Neuronal stem cell (in vitro differentiated cells): Measurements from ENCODE around the gene SPATS2.
A peak's percentile ranks its signal among the peaks of the same experiment; 100 is the strongest.

Experiments
- DNase-seq: peaks from one replicate; pipeline ENCODE4 v3.0.0-alpha.2; 2013; ENCODE audit warnings: low spot score
- H2AFZ ChIP-seq: one replicate; pipeline ENCODE4 v1.6.1; 2013; ENCODE audit warnings: mild to moderate bottlenecking, low read length, inconsistent platforms
- H2AK5ac ChIP-seq: 2 replicates; pipeline ENCODE4 v1.6.1; 2013; ENCODE audit warnings: low read depth, mild to moderate bottlenecking, inconsistent platforms, low read length, moderate library complexity, mixed read lengths
- H2BK120ac ChIP-seq: 2 replicates; pipeline ENCODE4 v1.6.1; 2013; ENCODE audit warnings: low read depth, mild to moderate bottlenecking, inconsistent platforms, low read length, moderate library complexity, mixed read lengths
- H2BK12ac ChIP-seq: one replicate; pipeline ENCODE4 v1.6.1; 2013; ENCODE audit warnings: low read length, inconsistent platforms
- H2BK15ac ChIP-seq: 2 replicates; pipeline ENCODE4 v1.6.1; 2013; ENCODE audit warnings: mild to moderate bottlenecking, low read length, inconsistent platforms, mixed read lengths
- H2BK5ac ChIP-seq: one replicate; pipeline ENCODE4 v1.6.1; 2013; ENCODE audit warnings: inconsistent platforms, mild to moderate bottlenecking, low read length, moderate library complexity
- H3K14ac ChIP-seq: one replicate; pipeline ENCODE4 v1.6.1; 2013; ENCODE audit warnings: low read length, inconsistent platforms
- H3K18ac ChIP-seq: 2 replicates; pipeline ENCODE4 v1.6.1; 2013; ENCODE audit warnings: low read length, inconsistent platforms
- H3K23ac ChIP-seq: 2 replicates; pipeline ENCODE4 v1.6.1; 2013; ENCODE audit warnings: low read depth, mild to moderate bottlenecking, mixed read lengths, low read length, inconsistent platforms; ENCODE audit not compliant: poor library complexity
- H3K27ac ChIP-seq: replicated peaks from 3 replicates; pipeline ENCODE4 v1.5.1; 2013; ENCODE audit warnings: low read length, inconsistent platforms
- H3K27me3 ChIP-seq, 3 experiments: 2 replicates each; pipeline ENCODE4 v1.6.1; 2013; ENCODE audit warnings: low read length in 3 of 3, mild to moderate bottlenecking in 2 of 3, inconsistent platforms in 1 of 3, low read depth in 1 of 3, mixed read lengths in 1 of 3, moderate library complexity in 1 of 3; ENCODE audit not compliant: control insufficient read depth in 3 of 3, insufficient read depth in 3 of 3
- H3K36me3 ChIP-seq, 2 donors: replicated peaks in 1 of 2; 2 replicates each; pipeline ENCODE4 v1.6.1; 2013; ENCODE audit warnings: low read length in 2 of 2; ENCODE audit not compliant: control insufficient read depth in 2 of 2, insufficient read depth in 2 of 2
- H3K4ac ChIP-seq: 2 replicates; pipeline ENCODE4 v1.6.1; 2013; ENCODE audit warnings: inconsistent platforms, mild to moderate bottlenecking, low read length, moderate library complexity
- H3K4me1 ChIP-seq, 2 donors: 1 replicate in 1 of 2; 2 replicates in 1 of 2; pipeline ENCODE4 v1.6.1; 2013; ENCODE audit warnings: low read length in 2 of 2, low read depth in 1 of 2; ENCODE audit not compliant: control insufficient read depth in 2 of 2, insufficient read depth in 1 of 2
- H3K4me2 ChIP-seq: one replicate; pipeline ENCODE4 v1.6.1; 2013; ENCODE audit warnings: mild to moderate bottlenecking, low read length, inconsistent platforms; ENCODE audit not compliant: insufficient read depth, poor library complexity, severe bottlenecking
- H3K4me3 ChIP-seq, 2 donors: 2 replicates each; pipeline ENCODE4 v1.5.1; 2013; ENCODE audit warnings: low read length in 2 of 2, mild to moderate bottlenecking in 2 of 2, inconsistent platforms in 1 of 2, moderate library complexity in 1 of 2
- H3K79me1 ChIP-seq: one replicate; pipeline ENCODE4 v1.6.1; 2013; ENCODE audit warnings: low read depth, mild to moderate bottlenecking, inconsistent platforms, low read length, moderate library complexity
- H3K9ac ChIP-seq: one replicate; pipeline ENCODE4 v1.6.1; 2013; ENCODE audit warnings: mild to moderate bottlenecking, low read depth, low read length, inconsistent platforms; ENCODE audit not compliant: poor library complexity
- H3K9me3 ChIP-seq, 2 donors: replicated peaks in 1 of 2; 2 replicates each; pipeline versions ENCODE3 to v1.6.1; 2013; ENCODE audit warnings: low read length in 2 of 2, mild to moderate bottlenecking in 2 of 2, inconsistent platforms in 1 of 2, low read depth in 1 of 2, mixed read lengths in 1 of 2, moderate library complexity in 1 of 2; ENCODE audit not compliant: control insufficient read depth in 2 of 2, insufficient read depth in 1 of 2
- H4K8ac ChIP-seq: one replicate; pipeline ENCODE4 v1.6.1; 2013; ENCODE audit warnings: low read depth, mild to moderate bottlenecking, inconsistent platforms, low read length, moderate library complexity
- H4K91ac ChIP-seq: one replicate; pipeline ENCODE4 v1.6.1; 2013; ENCODE audit warnings: low read length, low read depth, mild to moderate bottlenecking, inconsistent platforms; ENCODE audit not compliant: poor library complexity
- WGBS, 2 donors: extraction: QIAGEN DNeasy Blood & Tissue Kit; methylation state at CpG; one replicate each; pipeline ENCODE4 v1.1.7; 2013; ENCODE audit warnings: missing lambda C conversion rate in 2 of 2, mixed read lengths in 1 of 2; ENCODE audit not compliant: insufficient read length in 2 of 2, insufficient replicate concordance in 1 of 2; ENCODE audit errors: extremely low coverage in 2 of 2; 5-methylcytosine and 5-hydroxymethylcytosine counted together

Gene SPATS2

GRCh38 chr12:49478949-49479664 lies 111.8 kb downstream of the SPATS2 start:
- Histone ChIP-seq H3K27me3 (no peaks in the 10 kb centered on the region), H3K27ac (no peak overlapping the region)

GRCh38 chr12:49482095-49483051 lies 115.1 kb downstream of the SPATS2 start:
- Histone ChIP-seq H4K8ac (no peak overlapping the region), H4K91ac (no peak overlapping the region), H3K4me1 (peaks cover 0 to 10% of the 10 kb centered on the region in 2 donors), H3K18ac (no peak overlapping the region), H3K27me3 (no peaks in the 10 kb centered on the region), H3K79me1 (peaks cover 4% of the 10 kb centered on the region), H3K36me3 (peaks cover 0 to 31% of the 10 kb centered on the region in 2 donors), H2AK5ac (no peak overlapping the region), H3K9me3 (no peaks in the 10 kb centered on the region), H3K4me2 (no peak overlapping the region), H3K14ac (no peak overlapping the region), H3K23ac (no peak overlapping the region), H3K27ac (no peak overlapping the region), H2BK5ac (no peak overlapping the region), H2AFZ (no peak overlapping the region), H2BK12ac (no peak overlapping the region), H3K9ac (no peak overlapping the region), H2BK15ac (no peak overlapping the region), H3K4me3 (no peak overlapping the region), H2BK120ac (no peak overlapping the region), H3K4ac (no peak overlapping the region)
- WGBS, 2 donors, result no CpG with 5 or more reads among the region's 6 CpGs
- DNase-seq, result no peak

More at GRCh38 chr12:49478949-49479664, 111.8 kb downstream of the SPATS2 start:
- H3K23ac ChIP-seq, result peak overlapping the region; percentile 67
- no peaks in the 10 kb centered on the region for H3K9me3 ChIP-seq
- H2BK12ac ChIP-seq, result no peak overlapping the region
- H2BK15ac ChIP-seq, result no peak overlapping the region
- peak overlapping the region; percentile 68 for H2AK5ac ChIP-seq
- H3K4me1 ChIP-seq, result peaks cover 0 to 13% of the 10 kb centered on the region in 2 donors
- H4K91ac ChIP-seq, result no peak overlapping the region
- WGBS, 2 donors, result no CpG with 5 or more reads among the region's 10 CpGs
- no peak for DNase-seq
- peak overlapping the region; percentile 11 for H3K4me2 ChIP-seq
- peak overlapping the region; percentile 82 for H3K14ac ChIP-seq
- H3K18ac ChIP-seq, result peak overlapping the region; percentile 59
- no peak overlapping the region for H2AFZ ChIP-seq
- H2BK120ac ChIP-seq, result no peak overlapping the region
- peak overlapping the region; percentile 63 for H3K9ac ChIP-seq
- no peak overlapping the region for H4K8ac ChIP-seq
- no peak overlapping the region for H3K4ac ChIP-seq
- H3K4me3 ChIP-seq, result peak overlapping the region in 1 of 2 donors; percentile 19
- peak overlapping the region; percentile 59 for H2BK5ac ChIP-seq
- H3K36me3 ChIP-seq, result peaks cover 2 to 13% of the 10 kb centered on the region in 2 donors
- peaks cover 14% of the 10 kb centered on the region for H3K79me1 ChIP-seq

DNA sequence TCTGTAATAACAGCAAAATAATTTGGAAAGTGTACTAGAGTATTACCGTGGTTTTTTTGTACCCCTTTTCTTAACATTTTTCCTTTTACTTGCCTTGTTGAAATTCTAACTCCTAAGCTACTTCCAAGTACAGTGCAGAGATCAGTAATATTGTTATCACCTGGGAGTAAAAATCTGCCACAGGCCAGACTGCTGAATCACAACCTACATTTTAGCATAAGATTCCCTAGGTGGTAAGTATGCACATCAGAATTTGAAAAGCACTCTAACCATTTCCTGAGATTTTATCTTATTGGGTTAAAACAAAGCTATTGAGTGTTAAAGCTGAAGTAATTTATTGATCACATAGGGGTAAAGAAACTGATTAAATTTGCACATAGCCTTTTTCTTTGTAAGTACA lies 116.4 kb downstream of the SPATS2 start:
- H4K91ac ChIP-seq, result no peak overlapping the region

DNA sequence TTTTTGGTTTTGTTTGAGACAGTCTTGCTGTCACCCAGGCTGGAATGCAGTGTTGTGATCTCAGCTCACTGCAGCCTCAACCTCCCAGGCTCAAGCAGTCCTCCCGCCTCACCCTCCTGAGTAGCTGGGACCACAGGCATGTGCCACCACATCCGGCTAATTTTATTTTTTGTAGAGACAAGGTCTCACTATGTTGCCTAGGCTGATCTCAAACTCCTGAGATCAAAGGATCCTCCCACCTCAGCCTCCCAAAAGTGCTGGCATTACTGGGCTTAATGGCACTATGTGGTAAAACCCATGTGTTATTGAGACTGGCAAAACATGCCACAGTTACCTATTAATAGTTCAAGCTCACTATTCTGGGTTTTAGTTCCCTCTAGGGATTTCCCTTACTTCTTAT lies 120.3 kb downstream of the SPATS2 start:
- H3K4me1 ChIP-seq, result no peaks in the 10 kb centered on the region
- H3K4ac ChIP-seq, result no peak overlapping the region
- no peak overlapping the region for H3K27ac ChIP-seq
- H2BK15ac ChIP-seq, result no peak overlapping the region
- H3K14ac ChIP-seq, result no peak overlapping the region
- H3K27me3 ChIP-seq, result no peaks in the 10 kb centered on the region
- no peaks in the 10 kb centered on the region for H3K79me1 ChIP-seq
- H2BK12ac ChIP-seq, result no peak overlapping the region
- H3K4me2 ChIP-seq, result no peak overlapping the region
- H4K8ac ChIP-seq, result no peak overlapping the region
- H3K18ac ChIP-seq, result no peak overlapping the region
- WGBS, 2 donors, result no CpG with 5 or more reads among the region's 2 CpGs
- H2AFZ ChIP-seq, result no peak overlapping the region
- peaks cover 0 to 61% of the 10 kb centered on the region in 2 donors for H3K36me3 ChIP-seq
- H2BK5ac ChIP-seq, result no peak overlapping the region
- no peak overlapping the region for H3K4me3 ChIP-seq
- no peaks in the 10 kb centered on the region for H3K9me3 ChIP-seq
- no peak overlapping the region for H2BK120ac ChIP-seq
- no peak overlapping the region for H4K91ac ChIP-seq
- H3K23ac ChIP-seq, result no peak overlapping the region
- DNase-seq, result no peak
- H3K9ac ChIP-seq, result no peak overlapping the region
- H2AK5ac ChIP-seq, result no peak overlapping the region

More for the DNA sequence above, 116.4 kb downstream of the SPATS2 start:
- H2BK15ac ChIP-seq, result no peak overlapping the region
- no peak overlapping the region for H2AFZ ChIP-seq
- no CpG with 5 or more reads among the region's 1 CpG for WGBS, 2 donors
- no peaks in the 10 kb centered on the region for H3K27me3 ChIP-seq
- no peak overlapping the region for H3K4me3 ChIP-seq
- H3K79me1 ChIP-seq, result peaks cover 4% of the 10 kb centered on the region
- H3K23ac ChIP-seq, result no peak overlapping the region
- no peak overlapping the region for H3K27ac ChIP-seq
- DNase-seq, result no peak
- no peak overlapping the region for H2BK5ac ChIP-seq
- H2AK5ac ChIP-seq, result no peak overlapping the region
- no peak overlapping the region for H3K4me2 ChIP-seq
- H3K18ac ChIP-seq, result no peak overlapping the region
- peaks cover 0 to 38% of the 10 kb centered on the region in 2 donors for H3K36me3 ChIP-seq
- H2BK120ac ChIP-seq, result no peak overlapping the region
- no peak overlapping the region for H2BK12ac ChIP-seq
- H3K4ac ChIP-seq, result no peak overlapping the region
- no peak overlapping the region for H3K14ac ChIP-seq
- no peaks in the 10 kb centered on the region for H3K9me3 ChIP-seq
- no peak overlapping the region for H4K8ac ChIP-seq
- peaks cover 0 to 9% of the 10 kb centered on the region in 2 donors for H3K4me1 ChIP-seq
- H3K9ac ChIP-seq, result no peak overlapping the region
